ENCODE data around the gene GPC5. TPM values are rescaled to one million over a fixed set of nuclear protein-coding genes. Genes with fewer than 3 reads are reported as not detected.

Gene GPC5
- total and polyA plus RNA-seq, 3 experiments from 2014 or later, result 0.08 to 0.39 (median 0.13) TPM

GRCh38 chr13:91470681-91471080, 72.3 kb downstream of the GPC5 start:
- Mint-ChIP-seq H3K9me3 (peaks cover 0 to 2% (median 0%) of the 10 kb centered on the region in 5 donors), H3K36me3 (no peaks in the 10 kb centered on the region)
- no peaks in the 10 kb centered on the region for H3K9me3 ChIP-seq (ENCODE audit: low read length)

DNA sequence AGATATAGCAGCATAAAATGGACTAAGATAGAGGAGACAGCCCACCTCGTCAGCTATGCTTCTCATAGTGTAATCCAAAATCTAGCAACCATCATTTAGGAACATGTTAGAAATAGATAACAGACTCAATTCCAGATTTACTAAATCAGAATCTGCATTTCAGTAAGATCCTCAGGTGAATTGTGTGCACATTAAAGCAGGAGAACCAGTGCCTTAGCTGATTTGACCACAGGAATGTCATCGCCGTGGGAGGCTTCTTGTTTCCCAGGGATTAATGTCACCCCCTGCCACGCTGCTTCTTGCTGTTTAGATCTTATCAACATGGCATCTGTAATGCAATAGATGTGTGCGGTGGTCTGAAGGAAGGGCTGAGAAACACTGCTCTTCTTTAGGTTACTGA, 84.0 kb downstream of the GPC5 start:
- Mint-ChIP-seq H3K27ac (no peak overlapping the region), H3K27me3 (peaks cover 0 to 3% of the 10 kb centered on the region in 2 donors)
- CTCF ChIA-PET, result no interaction called here

More at GRCh38 chr13:91470681-91471080, 72.3 kb downstream of the GPC5 start:
- Histone ChIP-seq H3K36me3 (ENCODE audit: insufficient read depth, low read length) (no peaks in the 10 kb centered on the region), H3K27me3 (ENCODE audit: insufficient read depth, low read length, poor library complexity, severe bottlenecking) (no peaks in the 10 kb centered on the region), H3K4me1 (ENCODE audit: insufficient read depth, low read length) (no peaks in the 10 kb centered on the region), H3K27ac (ENCODE audit: low read depth, low read length) (no peak overlapping the region), H3K4me3 (ENCODE audit: low read length) (no peak overlapping the region)
- CTCF ChIA-PET, result no interaction called here
- Mint-ChIP-seq H3K4me1 (no peaks in the 10 kb centered on the region), H3K4me3 (no peak overlapping the region), H3K27me3 (peaks cover 0 to 9% of the 10 kb centered on the region in 2 donors), H3K27ac (no peak overlapping the region)
- POLR2A ChIA-PET, result no interaction called here
- DNase-seq, result no peak

GRCh38 chr13:91491980-91492379, 93.6 kb downstream of the GPC5 start:
- H3K4me1 Mint-ChIP-seq, result no peaks in the 10 kb centered on the region
- H3K27ac ChIP-seq (ENCODE audit: low read depth, low read length), result no peak overlapping the region
- H3K4me1 ChIP-seq (ENCODE audit: insufficient read depth, low read length), result no peaks in the 10 kb centered on the region
- peaks cover 0 to 7% (median 3%) of the 10 kb centered on the region in 5 donors for H3K9me3 Mint-ChIP-seq
- H3K4me3 Mint-ChIP-seq, result no peak overlapping the region
- no peaks in the 10 kb centered on the region for H3K27me3 ChIP-seq (ENCODE audit: insufficient read depth, low read length, poor library complexity, severe bottlenecking)
- H3K9me3 ChIP-seq (ENCODE audit: low read length), result no peaks in the 10 kb centered on the region
- no peaks in the 10 kb centered on the region for H3K36me3 ChIP-seq (ENCODE audit: insufficient read depth, low read length)
- DNase-seq, result no peak
- POLR2A ChIA-PET, result no interaction called here
- CTCF ChIA-PET, result no interaction called here
- H3K27me3 Mint-ChIP-seq, result peaks cover 0 to 1% of the 10 kb centered on the region in 2 donors
- no peak overlapping the region for H3K27ac Mint-ChIP-seq
- no peaks in the 10 kb centered on the region for H3K36me3 Mint-ChIP-seq
- no peak overlapping the region for H3K4me3 ChIP-seq (ENCODE audit: low read length)

More for the DNA sequence above, 84.0 kb downstream of the GPC5 start:
- Histone ChIP-seq H3K27ac (ENCODE audit: low read depth, low read length) (no peak overlapping the region), H3K27me3 (ENCODE audit: insufficient read depth, low read length, poor library complexity, severe bottlenecking) (no peaks in the 10 kb centered on the region), H3K4me3 (ENCODE audit: low read length) (no peak overlapping the region), H3K9me3 (ENCODE audit: low read length) (no peaks in the 10 kb centered on the region), H3K36me3 (ENCODE audit: insufficient read depth, low read length) (no peaks in the 10 kb centered on the region), H3K4me1 (ENCODE audit: insufficient read depth, low read length) (no peaks in the 10 kb centered on the region)
- POLR2A ChIA-PET, result no interaction called here
- DNase-seq, result no peak
- Mint-ChIP-seq H3K4me3 (no peak overlapping the region), H3K36me3 (no peaks in the 10 kb centered on the region), H3K9me3 (no peaks in the 10 kb centered on the region), H3K4me1 (no peaks in the 10 kb centered on the region)

DNA sequence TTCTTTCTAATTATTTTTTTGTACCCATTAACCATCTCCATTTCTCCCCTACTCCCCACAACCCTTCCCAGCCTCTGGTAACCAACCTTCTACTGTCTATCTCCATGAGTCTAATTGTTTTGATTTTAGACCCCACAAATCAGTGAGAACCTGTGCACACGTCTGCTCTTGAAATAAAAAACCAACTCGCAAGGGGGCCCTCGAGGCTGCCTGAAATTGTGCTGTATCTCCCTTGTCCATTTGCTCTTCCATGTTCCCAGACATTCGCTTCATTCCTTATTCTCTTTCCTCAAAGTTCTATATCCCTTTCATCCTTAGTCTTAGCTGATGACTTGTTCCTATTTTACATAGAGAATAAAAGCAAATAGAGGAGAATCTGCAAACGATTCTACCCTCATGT, 95.0 kb downstream of the GPC5 start:
- no peak for DNase-seq

DNA sequence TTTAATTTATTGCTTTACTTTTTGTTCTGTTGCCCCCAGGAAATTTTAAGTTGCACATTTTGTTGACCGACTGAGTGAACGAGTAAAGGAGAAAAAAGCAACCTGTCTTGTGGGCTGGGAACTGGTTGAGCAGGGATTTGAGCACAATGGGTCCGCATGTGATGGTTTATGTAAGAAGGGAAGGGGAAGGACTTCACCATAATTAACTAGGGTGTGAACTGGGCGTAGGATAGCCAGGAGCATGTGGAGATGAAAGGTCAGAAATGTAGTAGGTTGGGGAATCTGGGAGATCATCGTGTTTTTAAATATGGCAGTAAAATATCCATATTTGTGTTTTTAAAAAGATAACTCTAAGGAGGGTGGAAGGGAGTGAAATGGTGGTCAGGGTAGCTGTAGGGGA, 99.9 kb downstream of the GPC5 start:
- Mint-ChIP-seq H3K27ac (no peak overlapping the region), H3K4me3 (no peak overlapping the region), H3K36me3 (no peaks in the 10 kb centered on the region), H3K27me3 (no peaks in the 10 kb centered on the region), H3K9me3 (peaks cover 0 to 9% (median 6%) of the 10 kb centered on the region in 5 donors), H3K4me1 (no peaks in the 10 kb centered on the region)
- H3K27ac ChIP-seq (ENCODE audit: low read depth, low read length), result no peak overlapping the region
- POLR2A ChIA-PET, result no interaction called here
- H3K36me3 ChIP-seq (ENCODE audit: insufficient read depth, low read length), result no peaks in the 10 kb centered on the region
- no peaks in the 10 kb centered on the region for H3K27me3 ChIP-seq (ENCODE audit: insufficient read depth, low read length, poor library complexity, severe bottlenecking)
- H3K9me3 ChIP-seq (ENCODE audit: low read length), result no peaks in the 10 kb centered on the region
- no peak overlapping the region for H3K4me3 ChIP-seq (ENCODE audit: low read length)
- H3K4me1 ChIP-seq (ENCODE audit: insufficient read depth, low read length), result no peaks in the 10 kb centered on the region
- CTCF ChIA-PET, result no interaction called here
- no peak for DNase-seq

More for the DNA sequence above, 95.0 kb downstream of the GPC5 start:
- Mint-ChIP-seq H3K27me3 (peaks cover 0 to 1% of the 10 kb centered on the region in 2 donors), H3K27ac (no peak overlapping the region), H3K9me3 (peaks cover 0 to 9% (median 3%) of the 10 kb centered on the region in 5 donors), H3K4me3 (no peak overlapping the region), H3K4me1 (no peaks in the 10 kb centered on the region), H3K36me3 (no peaks in the 10 kb centered on the region)
- Histone ChIP-seq H3K27me3 (ENCODE audit: insufficient read depth, low read length, poor library complexity, severe bottlenecking) (no peaks in the 10 kb centered on the region), H3K4me3 (ENCODE audit: low read length) (no peak overlapping the region), H3K4me1 (ENCODE audit: insufficient read depth, low read length) (no peaks in the 10 kb centered on the region), H3K27ac (ENCODE audit: low read depth, low read length) (no peak overlapping the region), H3K36me3 (ENCODE audit: insufficient read depth, low read length) (no peaks in the 10 kb centered on the region), H3K9me3 (ENCODE audit: low read length) (no peaks in the 10 kb centered on the region)
- POLR2A ChIA-PET, result no interaction called here
- CTCF ChIA-PET, result no interaction called here

- ChIA-PET CTCF (no interaction called here), POLR2A (no interaction called here)
- DNase-seq, result no peak
- Histone ChIP-seq H3K9me3 (ENCODE audit: low read length) (no peaks in the 10 kb centered on the region), H3K4me3 (ENCODE audit: low read length) (no peak overlapping the region), H3K36me3 (ENCODE audit: insufficient read depth, low read length) (no peaks in the 10 kb centered on the region), H3K27me3 (ENCODE audit: insufficient read depth, low read length, poor library complexity, severe bottlenecking) (no peaks in the 10 kb centered on the region), H3K4me1 (ENCODE audit: insufficient read depth, low read length) (no peaks in the 10 kb centered on the region), H3K27ac (ENCODE audit: low read depth, low read length) (no peak overlapping the region)
- Mint-ChIP-seq H3K9me3 (peaks cover 0 to 15% (median 5%) of the 10 kb centered on the region in 5 donors), H3K4me1 (no peaks in the 10 kb centered on the region), H3K27ac (no peak overlapping the region), H3K36me3 (no peaks in the 10 kb centered on the region), H3K27me3 (peaks cover 0 to 2% of the 10 kb centered on the region in 2 donors), H3K4me3 (no peak overlapping the region)
Measured at GRCh38 chr13:91504216-91504615, 105.8 kb downstream of the GPC5 start.

GRCh38 chr13:91506759-91507158, 108.3 kb downstream of the GPC5 start:
- Histone ChIP-seq H3K4me3 (ENCODE audit: low read length) (no peak overlapping the region), H3K4me1 (ENCODE audit: insufficient read depth, low read length) (no peaks in the 10 kb centered on the region), H3K27me3 (ENCODE audit: insufficient read depth, low read length, poor library complexity, severe bottlenecking) (no peaks in the 10 kb centered on the region), H3K36me3 (ENCODE audit: insufficient read depth, low read length) (no peaks in the 10 kb centered on the region), H3K9me3 (ENCODE audit: low read length) (no peaks in the 10 kb centered on the region), H3K27ac (ENCODE audit: low read depth, low read length) (no peak overlapping the region)
- no peaks in the 10 kb centered on the region for H3K4me1 Mint-ChIP-seq
- no peaks in the 10 kb centered on the region for H3K36me3 Mint-ChIP-seq
- no peak overlapping the region for H3K27ac Mint-ChIP-seq
- no peak overlapping the region for H3K4me3 Mint-ChIP-seq
- POLR2A ChIA-PET, result no interaction called here
- peaks cover 0 to 13% (median 2%) of the 10 kb centered on the region in 5 donors for H3K9me3 Mint-ChIP-seq
- H3K27me3 Mint-ChIP-seq, result peaks cover 0 to 2% of the 10 kb centered on the region in 2 donors
- DNase-seq, result no peak
- CTCF ChIA-PET, result no interaction called here

DNA sequence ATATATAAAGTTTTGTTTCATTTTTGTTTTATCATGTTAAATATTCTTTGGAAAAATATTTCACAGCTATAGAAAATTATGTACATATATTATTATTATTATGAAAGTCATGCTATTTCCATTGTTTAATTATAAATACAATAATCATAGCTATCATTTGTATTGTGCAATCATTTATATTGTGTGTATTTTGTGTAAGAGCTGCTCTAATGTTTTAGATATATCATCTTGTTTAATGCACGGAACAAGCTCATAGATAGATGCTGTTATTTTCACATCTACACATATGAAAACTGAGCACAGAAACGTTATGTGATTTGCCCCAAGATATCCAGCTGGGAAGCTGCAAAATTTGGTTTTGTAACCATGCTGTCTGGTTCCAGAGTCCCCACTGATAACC, 111.6 kb downstream of the GPC5 start:
- H3K27me3 ChIP-seq (ENCODE audit: insufficient read depth, low read length, poor library complexity, severe bottlenecking), result no peaks in the 10 kb centered on the region
- Mint-ChIP-seq H3K27me3 (no peaks in the 10 kb centered on the region), H3K27ac (no peak overlapping the region), H3K36me3 (no peaks in the 10 kb centered on the region), H3K4me3 (no peak overlapping the region), H3K9me3 (peaks cover 0 to 9% (median 2%) of the 10 kb centered on the region in 5 donors), H3K4me1 (no peaks in the 10 kb centered on the region)
- H3K4me1 ChIP-seq (ENCODE audit: insufficient read depth, low read length), result no peaks in the 10 kb centered on the region
- no peak overlapping the region for H3K4me3 ChIP-seq (ENCODE audit: low read length)
- ChIA-PET CTCF (no interaction called here), POLR2A (no interaction called here)
- no peaks in the 10 kb centered on the region for H3K36me3 ChIP-seq (ENCODE audit: insufficient read depth, low read length)
- DNase-seq, result no peak
- H3K27ac ChIP-seq (ENCODE audit: low read depth, low read length), result no peak overlapping the region
- H3K9me3 ChIP-seq (ENCODE audit: low read length), result no peaks in the 10 kb centered on the region

DNA sequence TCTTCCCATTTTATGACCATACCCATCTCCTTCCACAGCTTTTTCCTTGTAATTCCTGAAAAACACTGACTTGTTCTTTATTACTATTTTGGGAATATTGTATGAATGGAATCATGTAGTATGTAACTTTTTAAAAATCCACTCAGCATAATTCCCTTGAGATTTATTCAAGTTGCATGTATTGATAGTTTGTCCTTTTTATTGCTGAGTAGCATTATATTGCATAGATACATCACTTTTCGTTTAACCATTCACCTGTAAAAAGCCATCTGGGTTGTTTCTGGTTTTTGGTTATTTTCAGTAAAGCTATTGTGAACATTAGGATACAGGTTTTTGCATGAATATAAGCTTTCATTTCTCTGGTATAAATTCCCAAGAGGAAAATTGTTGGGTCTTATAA, 115.4 kb downstream of the GPC5 start:
- no peaks in the 10 kb centered on the region for H3K4me1 Mint-ChIP-seq
- no peaks in the 10 kb centered on the region for H3K27me3 Mint-ChIP-seq
- Histone ChIP-seq H3K9me3 (ENCODE audit: low read length) (no peaks in the 10 kb centered on the region), H3K27ac (ENCODE audit: low read depth, low read length) (no peak overlapping the region), H3K27me3 (ENCODE audit: insufficient read depth, low read length, poor library complexity, severe bottlenecking) (no peaks in the 10 kb centered on the region), H3K4me3 (ENCODE audit: low read length) (no peak overlapping the region), H3K4me1 (ENCODE audit: insufficient read depth, low read length) (no peaks in the 10 kb centered on the region), H3K36me3 (ENCODE audit: insufficient read depth, low read length) (no peaks in the 10 kb centered on the region)
- no peak overlapping the region for H3K27ac Mint-ChIP-seq
- peaks cover 0 to 5% (median 2%) of the 10 kb centered on the region in 5 donors for H3K9me3 Mint-ChIP-seq
- no peak for DNase-seq
- CTCF ChIA-PET, result no interaction called here
- H3K36me3 Mint-ChIP-seq, result no peaks in the 10 kb centered on the region
- POLR2A ChIA-PET, result no interaction called here
- no peak overlapping the region for H3K4me3 Mint-ChIP-seq
